ENCODE data around the gene LCMT1.
"Not testable (repeated sequence)": the region's sequence is repeated elsewhere in the genome, so short reads cannot be mapped to it uniquely, and the experiment has no call there.

LCMT1 gene

GRCh38 chr16:25171390-25171789, 59.8 kb downstream of the LCMT1 start:
- no peak for DNase-seq (ENCODE audit: extremely low read depth, low read depth)
- no peak overlapping the region for H3K4me3 ChIP-seq (replicated peaks; ENCODE audit: low read depth, low read length)
- TF ChIP-seq CTCF (IDR thresholded peaks at IDR 0.05; ENCODE audit: low read depth, low read length, missing control alignments), result no peak

DNA sequence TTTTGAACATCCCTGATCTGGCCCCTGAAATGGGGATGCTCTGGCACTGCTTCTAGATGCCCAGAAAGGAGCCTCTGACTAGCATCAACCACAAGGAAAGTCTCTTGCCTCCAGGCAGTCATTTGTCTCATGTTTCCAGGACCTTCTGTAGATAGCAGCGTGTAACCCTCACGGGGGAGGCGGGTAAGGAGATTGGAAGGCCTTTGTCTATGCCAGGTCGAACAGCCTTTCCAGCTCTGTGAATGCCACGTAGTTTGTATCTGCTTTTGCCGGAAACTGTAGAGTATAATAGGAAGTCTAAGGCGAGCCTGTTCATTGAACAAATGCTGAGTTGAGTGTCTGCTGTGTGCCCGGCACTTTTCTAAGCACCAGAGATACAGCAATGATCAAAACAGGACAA, 61.3 kb downstream of the LCMT1 start:
- TF ChIP-seq CTCF (IDR thresholded peaks at IDR 0.05; ENCODE audit: low read depth, low read length, missing control alignments), result no peak
- no peak overlapping the region for H3K4me3 ChIP-seq (replicated peaks; ENCODE audit: low read depth, low read length)
- no peak for DNase-seq (ENCODE audit: extremely low read depth, low read depth)

DNA sequence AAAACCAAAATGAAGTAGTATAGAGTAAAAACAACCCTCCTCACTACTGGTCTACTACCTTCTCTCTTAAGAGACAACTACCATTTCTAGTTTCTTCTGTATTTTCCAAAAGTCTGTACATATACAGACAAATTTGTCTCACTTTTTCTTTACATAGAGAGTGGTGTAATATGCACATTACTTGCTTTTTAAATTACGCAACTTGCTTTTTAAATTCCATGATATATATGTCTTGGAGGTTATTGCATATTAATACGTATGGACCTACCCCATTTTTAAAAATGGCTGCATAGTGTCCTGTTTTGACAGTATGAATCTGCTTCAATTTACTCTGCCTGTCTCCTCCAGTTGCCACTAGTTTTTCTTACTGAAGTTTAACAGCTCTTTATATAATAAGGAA, 62.7 kb downstream of the LCMT1 start:
- no peak for DNase-seq (ENCODE audit: extremely low read depth, low read depth)
- no peak for TF ChIP-seq CTCF (IDR thresholded peaks at IDR 0.05; ENCODE audit: low read depth, low read length, missing control alignments)
- no peak overlapping the region for H3K4me3 ChIP-seq (replicated peaks; ENCODE audit: low read depth, low read length)

GRCh38 chr16:25176136-25176535, 64.6 kb downstream of the LCMT1 start:
- H3K4me3 ChIP-seq (replicated peaks; ENCODE audit: low read depth, low read length), result no peak overlapping the region
- DNase-seq (ENCODE audit: extremely low read depth, low read depth), result no peak
- TF ChIP-seq CTCF (IDR thresholded peaks at IDR 0.05; ENCODE audit: low read depth, low read length, missing control alignments), result no peak

GRCh38 chr16:25177512-25177830, 65.9 kb downstream of the LCMT1 start:
- no peak for TF ChIP-seq CTCF (IDR thresholded peaks at IDR 0.05; ENCODE audit: low read depth, low read length, missing control alignments)
- DNase-seq (ENCODE audit: extremely low read depth, low read depth), result no peak
- no peak overlapping the region for H3K4me3 ChIP-seq (replicated peaks; ENCODE audit: low read depth, low read length)

DNA sequence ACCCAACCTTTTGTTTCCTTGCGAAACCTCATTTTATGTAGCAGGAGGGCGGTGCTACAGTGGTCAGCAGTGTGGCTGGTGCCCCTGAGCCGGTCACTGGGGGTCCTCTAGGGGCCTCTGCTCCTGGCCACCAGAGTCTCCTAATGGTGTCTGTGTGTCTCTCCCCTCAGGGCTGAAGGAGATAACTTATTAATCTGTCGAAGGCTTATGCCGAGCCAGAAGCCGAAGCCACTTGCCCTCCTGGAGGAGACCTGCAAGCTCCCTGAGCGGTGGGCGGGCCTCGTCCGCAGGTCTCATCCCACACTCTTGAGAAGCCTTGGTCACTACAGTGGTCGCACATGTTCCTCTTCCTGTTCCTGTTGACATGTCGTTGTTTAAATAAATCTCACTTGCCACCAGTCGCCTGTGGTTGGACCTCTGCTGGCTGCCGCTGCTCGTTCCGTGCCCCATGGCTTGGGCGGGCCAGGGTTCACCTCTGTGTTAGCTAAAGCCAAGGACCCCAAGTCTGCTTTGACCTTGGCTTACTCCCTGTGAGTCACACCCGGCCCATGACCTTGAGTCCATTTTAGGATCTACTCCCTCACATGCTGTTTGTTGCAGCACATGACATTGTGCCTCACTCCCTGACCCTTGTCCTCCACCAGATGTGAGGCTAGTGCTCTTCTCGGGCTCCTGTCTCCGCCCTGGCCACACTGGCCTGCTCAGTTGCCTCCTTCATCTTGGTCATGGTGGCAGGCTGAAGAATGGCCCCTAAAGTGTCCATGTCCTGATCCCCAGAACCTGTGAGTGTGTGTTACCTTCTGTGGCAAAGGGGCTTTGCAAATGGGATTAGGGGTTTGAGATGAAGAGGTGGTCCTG, 66.5 kb downstream of the LCMT1 start:
- DNase-seq (ENCODE audit: extremely low read depth, low read depth), result no peak
- H3K4me3 ChIP-seq (replicated peaks; ENCODE audit: low read depth, low read length), result no peak overlapping the region
- TF ChIP-seq CTCF (IDR thresholded peaks at IDR 0.05; ENCODE audit: low read depth, low read length, missing control alignments), result no peak

GRCh38 chr16:25181236-25181635, 69.7 kb downstream of the LCMT1 start:
- DNase-seq (ENCODE audit: extremely low read depth, low read depth); H3K4me3 ChIP-seq (replicated peaks; ENCODE audit: low read depth, low read length): not testable (repeated sequence)

All from HFF-Myc (cell line).